Activated naive CD4-positive, alpha-beta T cell treated with anti-CD3 and anti-CD28 coated beads, Interleukin-2, amount 50 U/mL, for 24 hours (primary cell): ENCODE results near the gene CREB5.

Experiments
- H3K27ac Mint-ChIP-seq: one replicate; pipeline ENCODE4 v1.8.0; 2021; ENCODE audit warnings: mild to moderate bottlenecking, mixed read lengths
- H3K27me3 Mint-ChIP-seq: one replicate; pipeline ENCODE4 v1.8.0; 2021; ENCODE audit warnings: mixed read lengths
- H3K36me3 Mint-ChIP-seq: one replicate; pipeline ENCODE4 v1.8.0; 2021; ENCODE audit warnings: mixed read lengths
- H3K4me1 Mint-ChIP-seq: one replicate; pipeline ENCODE4 v1.8.0; 2021; ENCODE audit warnings: mixed read lengths
- H3K4me3 Mint-ChIP-seq: one replicate; pipeline ENCODE4 v1.8.0; 2021; ENCODE audit warnings: mild to moderate bottlenecking, mixed read lengths
- H3K9me3 Mint-ChIP-seq: one replicate; pipeline ENCODE4 v1.8.0; 2021; ENCODE audit warnings: mixed read lengths

CREB5 gene

DNA sequence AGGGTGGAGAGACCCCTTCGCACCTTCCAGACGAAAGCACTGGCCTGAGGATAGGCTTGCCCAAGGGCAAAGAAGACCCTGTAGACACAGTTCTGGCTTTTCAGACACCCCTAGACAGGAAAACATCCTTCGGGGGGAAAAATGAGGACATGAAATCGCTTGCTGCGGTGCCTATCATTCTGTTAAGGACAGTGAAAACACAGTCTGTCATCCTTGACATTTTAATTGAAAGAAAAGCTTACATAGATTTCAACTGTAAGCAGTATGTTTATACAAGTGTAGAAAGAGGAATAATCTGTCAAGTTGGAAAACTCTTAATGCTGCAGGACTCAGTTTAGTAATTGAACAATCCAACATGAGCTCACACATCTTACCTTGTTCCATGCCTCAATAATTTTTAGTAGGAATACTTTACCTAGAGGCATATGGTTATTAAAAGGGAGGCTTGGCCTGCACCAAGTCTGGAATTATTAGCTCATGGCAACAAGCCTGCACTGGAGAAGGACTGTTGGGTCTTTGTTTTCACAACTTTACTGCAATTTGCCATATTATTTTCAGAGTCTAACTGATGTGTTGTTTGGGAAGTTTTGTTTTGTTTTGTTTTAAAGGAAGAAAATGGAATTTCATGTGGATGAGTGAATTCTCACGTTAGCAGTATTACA is 302.3 kb downstream of the CREB5 start:
- Mint-ChIP-seq H3K9me3 (no peaks in the 10 kb centered on the region), H3K4me3 (no peak overlapping the region), H3K36me3 (no peaks in the 10 kb centered on the region), H3K27ac (no peak overlapping the region), H3K27me3 (peaks cover 5% of the 10 kb centered on the region), H3K4me1 (no peaks in the 10 kb centered on the region)

DNA sequence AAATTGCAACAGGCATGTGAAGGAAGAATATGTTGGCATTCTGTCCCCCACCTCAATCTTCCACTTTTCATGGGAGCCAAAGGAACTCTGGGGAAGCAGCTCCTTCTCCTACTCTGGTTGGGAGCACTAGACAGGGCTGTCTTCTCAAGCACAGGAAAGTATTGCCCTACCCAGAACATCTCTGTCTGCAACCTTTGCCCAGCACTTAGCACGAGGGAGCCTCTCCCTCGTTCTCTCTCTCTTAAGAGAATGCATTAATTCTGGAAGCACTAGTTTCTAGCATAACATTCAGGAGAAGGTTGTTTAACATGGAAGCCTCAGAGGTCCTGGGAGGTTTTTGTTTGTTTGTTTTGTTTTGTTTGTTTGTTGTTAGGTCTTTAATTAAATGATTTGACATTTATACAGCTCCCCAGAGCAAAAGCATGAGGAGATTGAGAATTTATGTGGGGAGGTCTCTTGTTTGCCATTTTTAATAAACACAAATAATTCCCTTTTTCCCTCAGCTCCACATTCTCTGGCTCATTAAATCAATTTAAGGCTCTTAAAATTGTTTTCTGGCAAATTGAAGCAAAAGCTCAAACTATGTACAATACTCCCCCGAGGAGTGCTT is 305.2 kb downstream of the CREB5 start:
- H3K27me3 Mint-ChIP-seq: peaks cover 7% of the 10 kb centered on the region
- H3K4me1 Mint-ChIP-seq: no peaks in the 10 kb centered on the region
- no peaks in the 10 kb centered on the region for H3K36me3 Mint-ChIP-seq
- no peak overlapping the region for H3K27ac Mint-ChIP-seq
- H3K4me3 Mint-ChIP-seq: no peak overlapping the region
- H3K9me3 Mint-ChIP-seq: no peaks in the 10 kb centered on the region

- no peaks in the 10 kb centered on the region for H3K9me3 Mint-ChIP-seq
- peaks cover 7% of the 10 kb centered on the region for H3K27me3 Mint-ChIP-seq
- no peaks in the 10 kb centered on the region for H3K36me3 Mint-ChIP-seq
- no peaks in the 10 kb centered on the region for H3K4me1 Mint-ChIP-seq
- no peak overlapping the region for H3K4me3 Mint-ChIP-seq
- no peak overlapping the region for H3K27ac Mint-ChIP-seq
These were observed 305.8 kb downstream of the CREB5 start for GRCh38 chr7:28718055-28718481.

DNA sequence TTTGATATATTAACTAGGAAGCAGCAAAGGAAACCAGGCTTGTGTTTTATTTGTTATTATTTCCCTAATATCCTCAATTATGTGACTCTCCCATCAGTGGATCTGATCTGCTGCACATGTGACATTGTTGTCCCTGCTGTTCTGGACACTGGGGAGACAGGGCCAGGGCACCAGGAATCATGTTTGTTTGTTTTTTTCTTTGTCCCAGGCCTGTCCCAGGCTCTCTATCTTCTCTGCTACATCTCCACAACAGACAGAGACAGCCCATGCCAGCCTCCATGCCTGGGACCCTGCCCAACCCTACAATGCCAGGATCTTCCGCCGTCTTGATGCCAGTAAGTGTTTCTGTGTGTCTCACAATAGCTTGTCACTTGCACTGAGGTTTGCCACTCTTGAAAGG is 306.2 kb downstream of the CREB5 start:
- Mint-ChIP-seq H3K36me3 (no peaks in the 10 kb centered on the region), H3K27me3 (peaks cover 7% of the 10 kb centered on the region), H3K4me3 (no peak overlapping the region), H3K27ac (no peak overlapping the region), H3K4me1 (no peaks in the 10 kb centered on the region), H3K9me3 (no peaks in the 10 kb centered on the region)

DNA sequence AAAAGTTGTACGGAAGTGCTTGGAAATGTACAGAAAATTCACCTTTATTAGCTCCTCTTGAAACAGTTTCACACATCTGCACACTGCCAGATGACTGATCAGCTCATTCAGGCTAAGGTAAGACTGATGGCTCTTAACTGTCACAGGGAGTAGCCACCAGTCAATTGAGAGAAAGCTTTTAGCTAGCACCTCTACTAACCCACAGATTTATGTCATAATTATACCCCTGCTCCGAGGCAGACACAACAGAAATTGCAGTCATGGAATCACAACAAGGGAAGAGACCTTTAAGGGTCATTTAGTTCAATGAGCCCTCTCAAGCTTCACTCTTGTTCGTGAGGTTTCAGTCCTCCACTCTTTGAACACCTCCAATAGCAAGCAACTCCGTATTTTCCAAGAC is 310.4 kb downstream of the CREB5 start:
- Mint-ChIP-seq H3K9me3 (no peaks in the 10 kb centered on the region), H3K27me3 (peaks cover 3% of the 10 kb centered on the region), H3K27ac (no peak overlapping the region), H3K4me3 (no peak overlapping the region), H3K4me1 (no peaks in the 10 kb centered on the region), H3K36me3 (no peaks in the 10 kb centered on the region)

GRCh38 chr7:28723336-28723735 is 311.0 kb downstream of the CREB5 start:
- H3K9me3 Mint-ChIP-seq: no peaks in the 10 kb centered on the region
- H3K36me3 Mint-ChIP-seq: no peaks in the 10 kb centered on the region
- H3K27me3 Mint-ChIP-seq: peaks cover 3% of the 10 kb centered on the region

DNA sequence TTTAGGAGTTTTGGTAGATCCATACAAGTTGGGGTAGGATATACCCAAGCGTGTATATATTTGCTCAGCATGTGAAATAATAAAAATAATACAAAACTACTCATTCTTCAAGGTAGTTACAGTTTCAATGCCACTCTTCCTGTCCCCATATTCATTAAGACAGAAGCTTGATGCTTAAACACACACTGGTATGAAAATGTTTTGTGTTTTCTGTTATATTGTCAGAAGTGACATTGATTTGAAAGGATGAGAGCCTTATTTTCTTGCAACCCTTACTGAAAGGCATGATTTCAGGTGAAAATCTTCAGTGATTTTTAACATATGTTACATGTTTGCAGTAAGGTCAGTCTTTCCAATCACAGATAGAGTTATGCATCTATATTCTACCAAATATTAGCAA is 312.2 kb downstream of the CREB5 start:
- Mint-ChIP-seq H3K9me3 (no peaks in the 10 kb centered on the region), H3K4me1 (no peaks in the 10 kb centered on the region), H3K4me3 (no peak overlapping the region), H3K27ac (no peak overlapping the region), H3K27me3 (peaks cover 3% of the 10 kb centered on the region), H3K36me3 (no peaks in the 10 kb centered on the region)

More at GRCh38 chr7:28723336-28723735, 311.0 kb downstream of the CREB5 start:
- no peak overlapping the region for H3K27ac Mint-ChIP-seq
- H3K4me3 Mint-ChIP-seq: no peak overlapping the region
- H3K4me1 Mint-ChIP-seq: no peaks in the 10 kb centered on the region

GRCh38 chr7:28725045-28725642 is 312.8 kb downstream of the CREB5 start:
- Mint-ChIP-seq H3K4me1 (no peaks in the 10 kb centered on the region), H3K36me3 (no peaks in the 10 kb centered on the region)

GRCh38 chr7:28725911-28726310 is 313.6 kb downstream of the CREB5 start:
- no peak overlapping the region for H3K4me3 Mint-ChIP-seq
- H3K27me3 Mint-ChIP-seq: peaks cover 2% of the 10 kb centered on the region
- no peaks in the 10 kb centered on the region for H3K4me1 Mint-ChIP-seq
- no peak overlapping the region for H3K27ac Mint-ChIP-seq
- H3K9me3 Mint-ChIP-seq: no peaks in the 10 kb centered on the region
- no peaks in the 10 kb centered on the region for H3K36me3 Mint-ChIP-seq

More at GRCh38 chr7:28725045-28725642, 312.8 kb downstream of the CREB5 start:
- H3K4me3 Mint-ChIP-seq: no peak overlapping the region
- no peak overlapping the region for H3K27ac Mint-ChIP-seq
- H3K9me3 Mint-ChIP-seq: no peaks in the 10 kb centered on the region
- peaks cover 2% of the 10 kb centered on the region for H3K27me3 Mint-ChIP-seq

- Mint-ChIP-seq H3K4me1 (no peaks in the 10 kb centered on the region), H3K9me3 (no peaks in the 10 kb centered on the region), H3K27ac (no peak overlapping the region), H3K36me3 (no peaks in the 10 kb centered on the region), H3K4me3 (no peak overlapping the region), H3K27me3 (peaks cover 2% of the 10 kb centered on the region)
These were observed 314.2 kb downstream of the CREB5 start for GRCh38 chr7:28726555-28726954.

GRCh38 chr7:28729281-28729680 is 317.0 kb downstream of the CREB5 start:
- peaks cover 2% of the 10 kb centered on the region for H3K27me3 Mint-ChIP-seq
- H3K27ac Mint-ChIP-seq: no peak overlapping the region
- no peaks in the 10 kb centered on the region for H3K36me3 Mint-ChIP-seq
- no peaks in the 10 kb centered on the region for H3K9me3 Mint-ChIP-seq
- no peaks in the 10 kb centered on the region for H3K4me1 Mint-ChIP-seq
- H3K4me3 Mint-ChIP-seq: no peak overlapping the region

DNA sequence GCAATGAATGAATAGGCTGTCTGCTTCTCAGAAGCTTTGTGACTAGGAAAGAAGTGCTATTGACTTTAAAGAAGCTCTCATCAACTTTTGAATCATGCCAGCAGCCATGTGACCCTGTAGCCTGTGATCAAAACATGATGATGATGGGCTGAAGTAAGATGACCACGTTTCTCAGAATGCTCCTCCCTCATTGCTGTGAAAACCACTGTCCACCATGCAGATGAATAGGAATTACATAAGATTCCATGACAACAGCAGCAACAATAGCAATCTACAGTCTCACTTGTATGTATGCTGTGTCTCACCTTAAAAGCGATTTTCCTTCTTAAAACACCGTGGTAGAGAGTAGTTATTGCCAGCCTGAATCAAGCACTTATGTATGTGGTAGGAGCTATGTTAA is 317.4 kb downstream of the CREB5 start:
- Mint-ChIP-seq H3K4me1 (no peaks in the 10 kb centered on the region), H3K4me3 (no peak overlapping the region), H3K27me3 (peaks cover 2% of the 10 kb centered on the region), H3K36me3 (no peaks in the 10 kb centered on the region), H3K9me3 (no peaks in the 10 kb centered on the region), H3K27ac (no peak overlapping the region)

GRCh38 chr7:28731092-28731658 is 318.9 kb downstream of the CREB5 start:
- Mint-ChIP-seq H3K4me1 (no peaks in the 10 kb centered on the region), H3K27ac (no peak overlapping the region), H3K36me3 (no peaks in the 10 kb centered on the region), H3K4me3 (no peak overlapping the region), H3K27me3 (peaks cover 2% of the 10 kb centered on the region), H3K9me3 (no peaks in the 10 kb centered on the region)

DNA sequence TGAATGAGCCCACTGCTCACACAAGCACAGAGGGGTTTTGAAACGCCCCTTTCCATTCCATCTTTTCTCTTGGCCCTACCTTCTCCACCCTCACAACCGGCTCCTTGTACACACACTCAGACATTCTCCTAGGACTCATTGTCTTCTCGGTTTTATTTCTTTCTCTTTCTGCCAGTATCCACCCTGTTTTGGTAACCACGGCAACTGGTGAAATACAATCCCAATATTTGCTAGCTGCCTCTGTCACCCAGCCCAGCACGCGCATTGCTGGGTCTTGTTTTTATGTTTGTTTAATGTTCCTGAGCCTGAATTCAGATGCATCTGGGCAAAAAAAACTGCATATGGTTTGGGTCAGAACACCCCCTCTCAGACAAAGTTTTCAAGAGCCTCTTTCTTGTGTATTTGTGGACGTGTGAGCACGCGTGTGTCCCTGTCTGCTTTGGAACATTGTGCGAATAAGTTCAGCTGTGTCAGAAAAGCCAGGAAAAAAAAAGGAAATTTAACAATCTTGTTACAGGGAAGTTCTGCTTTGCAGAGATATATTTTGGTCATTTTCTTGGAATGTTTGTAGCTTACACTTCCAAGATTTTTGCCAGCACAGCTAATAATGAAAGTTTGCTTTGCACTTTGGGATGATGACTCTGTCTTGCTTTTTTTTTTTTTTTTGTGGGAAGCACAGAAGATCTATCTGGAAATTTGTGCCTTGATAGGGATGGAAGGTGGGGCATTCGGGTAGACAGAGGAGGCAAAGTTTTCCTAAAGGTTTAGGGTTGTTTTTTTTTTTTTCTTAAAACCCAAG is 320.0 kb downstream of the CREB5 start:
- no peaks in the 10 kb centered on the region for H3K9me3 Mint-ChIP-seq
- no peaks in the 10 kb centered on the region for H3K36me3 Mint-ChIP-seq
- no peaks in the 10 kb centered on the region for H3K27me3 Mint-ChIP-seq
- H3K4me3 Mint-ChIP-seq: no peak overlapping the region
- H3K4me1 Mint-ChIP-seq: no peaks in the 10 kb centered on the region
- no peak overlapping the region for H3K27ac Mint-ChIP-seq

- no peaks in the 10 kb centered on the region for H3K36me3 Mint-ChIP-seq
- no peaks in the 10 kb centered on the region for H3K27me3 Mint-ChIP-seq
- H3K9me3 Mint-ChIP-seq: no peaks in the 10 kb centered on the region
- no peak overlapping the region for H3K27ac Mint-ChIP-seq
- H3K4me1 Mint-ChIP-seq: no peaks in the 10 kb centered on the region
- no peak overlapping the region for H3K4me3 Mint-ChIP-seq
These were observed 320.7 kb downstream of the CREB5 start for GRCh38 chr7:28733035-28733434.
